ENCODE data around the gene ALK. TPM values are rescaled to one million over a fixed set of nuclear protein-coding genes. Genes with fewer than 3 reads are reported as not detected.

Gene ALK
- total RNA-seq, 2 donors from 2014 or later, result not detected

- H3K4me1 Mint-ChIP-seq, result no peaks in the 10 kb centered on the region
- ATAC-seq, result no peak
- no peak overlapping the region for H3K4me3 Mint-ChIP-seq
- H3K27ac Mint-ChIP-seq, result no peak overlapping the region
- DNase-seq, result no peak
- peaks cover 32% of the 10 kb centered on the region for H3K27me3 Mint-ChIP-seq
- no peaks in the 10 kb centered on the region for H3K9me3 ChIP-seq (ENCODE audit: control insufficient read depth, low read length, poor library complexity, severe bottlenecking)
- H3K36me3 Mint-ChIP-seq (ENCODE audit: low read depth), result no peaks in the 10 kb centered on the region
These were observed 226.6 kb downstream of the ALK start for GRCh38 chr2:29694741-29695140.

GRCh38 chr2:29691391-29691950 is 229.9 kb downstream of the ALK start:
- H3K36me3 Mint-ChIP-seq (ENCODE audit: low read depth), result no peaks in the 10 kb centered on the region
- DNase-seq, result no peak

GRCh38 chr2:29689666-29690065 is 231.7 kb downstream of the ALK start:
- Mint-ChIP-seq H3K4me3 (no peak overlapping the region), H3K4me1 (no peaks in the 10 kb centered on the region), H3K27me3 (peaks cover 52% of the 10 kb centered on the region), H3K36me3 (ENCODE audit: low read depth) (peaks cover 2% of the 10 kb centered on the region), H3K27ac (no peak overlapping the region)
- ATAC-seq (no peak), DNase-seq (no peak)
- H3K9me3 ChIP-seq (ENCODE audit: control insufficient read depth, low read length, poor library complexity, severe bottlenecking), result no peaks in the 10 kb centered on the region

More at GRCh38 chr2:29691391-29691950, 229.9 kb downstream of the ALK start:
- Mint-ChIP-seq H3K4me3 (no peak overlapping the region), H3K27me3 (peaks cover 48% of the 10 kb centered on the region), H3K4me1 (no peaks in the 10 kb centered on the region), H3K27ac (no peak overlapping the region)
- no peak for ATAC-seq
- no peaks in the 10 kb centered on the region for H3K9me3 ChIP-seq (ENCODE audit: control insufficient read depth, low read length, poor library complexity, severe bottlenecking)

- Mint-ChIP-seq H3K27ac (no peak overlapping the region), H3K4me1 (no peaks in the 10 kb centered on the region), H3K36me3 (ENCODE audit: low read depth) (peaks cover 2% of the 10 kb centered on the region), H3K27me3 (peaks cover 53% of the 10 kb centered on the region), H3K4me3 (no peak overlapping the region)
- no peak for DNase-seq
- H3K9me3 ChIP-seq (ENCODE audit: control insufficient read depth, low read length, poor library complexity, severe bottlenecking), result no peaks in the 10 kb centered on the region
- no peak for ATAC-seq
These were observed 233.0 kb downstream of the ALK start for GRCh38 chr2:29688429-29688828.

- H3K36me3 Mint-ChIP-seq (ENCODE audit: low read depth), result peaks cover 2% of the 10 kb centered on the region
- no peaks in the 10 kb centered on the region for H3K9me3 ChIP-seq (ENCODE audit: control insufficient read depth, low read length, poor library complexity, severe bottlenecking)
- H3K4me1 Mint-ChIP-seq, result no peaks in the 10 kb centered on the region
- H3K27ac Mint-ChIP-seq, result no peak overlapping the region
- peaks cover 44% of the 10 kb centered on the region for H3K27me3 Mint-ChIP-seq
- ATAC-seq (no peak), DNase-seq (no peak)
- no peak overlapping the region for H3K4me3 Mint-ChIP-seq
These were observed 234.3 kb downstream of the ALK start for GRCh38 chr2:29687121-29687520.

GRCh38 chr2:29676886-29677453 is 244.4 kb downstream of the ALK start:
- DNase-seq (no peak), ATAC-seq (no peak)
- Mint-ChIP-seq H3K4me1 (no peaks in the 10 kb centered on the region), H3K27ac (no peak overlapping the region), H3K36me3 (ENCODE audit: low read depth) (no peaks in the 10 kb centered on the region), H3K4me3 (no peak overlapping the region), H3K27me3 (peaks cover 4% of the 10 kb centered on the region)
- H3K9me3 ChIP-seq (ENCODE audit: control insufficient read depth, low read length, poor library complexity, severe bottlenecking), result no peaks in the 10 kb centered on the region

- no peak for DNase-seq
- no peak overlapping the region for H3K27ac Mint-ChIP-seq
- no peak for ATAC-seq
- no peaks in the 10 kb centered on the region for H3K4me1 Mint-ChIP-seq
- H3K36me3 Mint-ChIP-seq (ENCODE audit: low read depth), result no peaks in the 10 kb centered on the region
- H3K27me3 Mint-ChIP-seq, result no peaks in the 10 kb centered on the region
- no peak overlapping the region for H3K4me3 Mint-ChIP-seq
- H3K9me3 ChIP-seq (ENCODE audit: control insufficient read depth, low read length, poor library complexity, severe bottlenecking), result no peaks in the 10 kb centered on the region
These were observed 256.8 kb downstream of the ALK start for GRCh38 chr2:29664578-29664977.

- ATAC-seq (no peak), DNase-seq (no peak)
- no peaks in the 10 kb centered on the region for H3K9me3 ChIP-seq (ENCODE audit: control insufficient read depth, low read length, poor library complexity, severe bottlenecking)
- Mint-ChIP-seq H3K4me1 (no peaks in the 10 kb centered on the region), H3K4me3 (no peak overlapping the region), H3K27ac (no peak overlapping the region), H3K36me3 (ENCODE audit: low read depth) (no peaks in the 10 kb centered on the region), H3K27me3 (peaks cover 2% of the 10 kb centered on the region)
These were observed 258.1 kb downstream of the ALK start for GRCh38 chr2:29663268-29663667.

GRCh38 chr2:29662861-29663260 is 258.5 kb downstream of the ALK start:
- ATAC-seq (no peak), DNase-seq (no peak)
- no peaks in the 10 kb centered on the region for H3K4me1 Mint-ChIP-seq
- H3K36me3 Mint-ChIP-seq (ENCODE audit: low read depth), result no peaks in the 10 kb centered on the region
- no peaks in the 10 kb centered on the region for H3K9me3 ChIP-seq (ENCODE audit: control insufficient read depth, low read length, poor library complexity, severe bottlenecking)
- peaks cover 7% of the 10 kb centered on the region for H3K27me3 Mint-ChIP-seq
- H3K27ac Mint-ChIP-seq, result no peak overlapping the region
- no peak overlapping the region for H3K4me3 Mint-ChIP-seq

- H3K9me3 ChIP-seq (ENCODE audit: control insufficient read depth, low read length, poor library complexity, severe bottlenecking), result no peaks in the 10 kb centered on the region
- H3K27ac Mint-ChIP-seq, result no peak overlapping the region
- H3K4me3 Mint-ChIP-seq, result no peak overlapping the region
- no peaks in the 10 kb centered on the region for H3K36me3 Mint-ChIP-seq (ENCODE audit: low read depth)
- DNase-seq (no peak), ATAC-seq (no peak)
- peaks cover 23% of the 10 kb centered on the region for H3K27me3 Mint-ChIP-seq
- H3K4me1 Mint-ChIP-seq, result no peaks in the 10 kb centered on the region
These were observed 261.2 kb downstream of the ALK start for GRCh38 chr2:29660201-29660600.

- H3K9me3 ChIP-seq (ENCODE audit: control insufficient read depth, low read length, poor library complexity, severe bottlenecking), result no peaks in the 10 kb centered on the region
- ATAC-seq (no peak), DNase-seq (no peak)
- H3K4me3 Mint-ChIP-seq, result no peak overlapping the region
- no peaks in the 10 kb centered on the region for H3K36me3 Mint-ChIP-seq (ENCODE audit: low read depth)
- peaks cover 28% of the 10 kb centered on the region for H3K27me3 Mint-ChIP-seq
- H3K27ac Mint-ChIP-seq, result no peak overlapping the region
- no peaks in the 10 kb centered on the region for H3K4me1 Mint-ChIP-seq
These were observed 262.2 kb downstream of the ALK start for GRCh38 chr2:29659178-29659577.

- Mint-ChIP-seq H3K27me3 (peaks cover 28% of the 10 kb centered on the region), H3K27ac (no peak overlapping the region), H3K36me3 (ENCODE audit: low read depth) (no peaks in the 10 kb centered on the region), H3K4me3 (no peak overlapping the region), H3K4me1 (no peaks in the 10 kb centered on the region)
- ATAC-seq, result no peak
- no peak for DNase-seq
- no peaks in the 10 kb centered on the region for H3K9me3 ChIP-seq (ENCODE audit: control insufficient read depth, low read length, poor library complexity, severe bottlenecking)
These were observed 263.7 kb downstream of the ALK start for GRCh38 chr2:29657674-29658073.

GRCh38 chr2:29655391-29656086 is 265.8 kb downstream of the ALK start:
- ATAC-seq (no peak), DNase-seq (no peak)
- H3K4me1 Mint-ChIP-seq, result no peaks in the 10 kb centered on the region
- H3K9me3 ChIP-seq (ENCODE audit: control insufficient read depth, low read length, poor library complexity, severe bottlenecking), result no peaks in the 10 kb centered on the region
- no peaks in the 10 kb centered on the region for H3K36me3 Mint-ChIP-seq (ENCODE audit: low read depth)
- no peak overlapping the region for H3K4me3 Mint-ChIP-seq
- H3K27ac Mint-ChIP-seq, result no peak overlapping the region
- H3K27me3 Mint-ChIP-seq, result peaks cover 28% of the 10 kb centered on the region

GRCh38 chr2:29650631-29651097 is 270.7 kb downstream of the ALK start:
- DNase-seq (no peak), ATAC-seq (no peak)
- Mint-ChIP-seq H3K27ac (no peak overlapping the region), H3K4me3 (no peak overlapping the region), H3K4me1 (no peaks in the 10 kb centered on the region), H3K36me3 (ENCODE audit: low read depth) (no peaks in the 10 kb centered on the region), H3K27me3 (peaks cover 9% of the 10 kb centered on the region)
- no peaks in the 10 kb centered on the region for H3K9me3 ChIP-seq (ENCODE audit: control insufficient read depth, low read length, poor library complexity, severe bottlenecking)

Data from T-helper 17 cell (primary cell).